Embryonic facial prominence (tissue), 1 donor: ENCODE measurements around the gene S100A2.
"Not testable (repeated sequence)": the region's sequence is repeated elsewhere in the genome, so short reads cannot be mapped to it uniquely, and the experiment has no call there.

Source experiments
- DNase-seq: peaks from one replicate; pipeline ENCODE4 v3.0.0-alpha.2; 2016; ENCODE audit errors: extremely low spot score

The S100A2 gene

GRCh38 chr1:153532769-153533599 is 32.7 kb downstream of the S100A2 start:
- peak; percentile 78 for DNase-seq

- DNase-seq, result no peak
Measured at GRCh38 chr1:153532181-153532580, 33.5 kb downstream of the S100A2 start.

GRCh38 chr1:153531638-153532037 is 34.0 kb downstream of the S100A2 start:
- DNase-seq, result no peak

- DNase-seq, result no peak
Measured at GRCh38 chr1:153527683-153528040, 38.0 kb downstream of the S100A2 start.

- DNase-seq, result no peak
Measured at GRCh38 chr1:153527023-153527682, 38.5 kb downstream of the S100A2 start.

GRCh38 chr1:153526132-153526543 is 39.5 kb downstream of the S100A2 start:
- no peak for DNase-seq

GRCh38 chr1:153525088-153525728 is 40.4 kb downstream of the S100A2 start:
- no peak for DNase-seq

GRCh38 chr1:153522353-153523048 is 43.1 kb downstream of the S100A2 start:
- not testable (repeated sequence) for DNase-seq

GRCh38 chr1:153521808-153522207 is 43.8 kb downstream of the S100A2 start:
- DNase-seq, result not testable (repeated sequence)

GRCh38 chr1:153520818-153521476 is 44.7 kb downstream of the S100A2 start:
- DNase-seq, result no peak

GRCh38 chr1:153520137-153520691 is 45.4 kb downstream of the S100A2 start:
- not testable (repeated sequence) for DNase-seq

GRCh38 chr1:153519242-153519641 is 46.4 kb downstream of the S100A2 start:
- DNase-seq, result no peak

GRCh38 chr1:153515504-153516394 is 49.9 kb downstream of the S100A2 start:
- DNase-seq, result no peak

GRCh38 chr1:153513666-153514065 is 52.0 kb downstream of the S100A2 start:
- no peak for DNase-seq

GRCh38 chr1:153513023-153513422 is 52.6 kb downstream of the S100A2 start:
- DNase-seq, result no peak
